Inferior parietal cortex (tissue), 1 donor: ENCODE data around the gene CBX2.

Experiments
- DNase-seq: peaks from one replicate; pipeline ENCODE4 v3.0.0-alpha.2; 2016; ENCODE audit errors: extremely low spot score

Gene CBX2

GRCh38 chr17:79811868-79812352 is 34.0 kb downstream of the CBX2 start:
- DNase-seq = no peak

GRCh38 chr17:79812353-79813258 is 34.7 kb downstream of the CBX2 start:
- no peak for DNase-seq

- no peak for DNase-seq
Measured at GRCh38 chr17:79813297-79814126, 35.6 kb downstream of the CBX2 start.

GRCh38 chr17:79814127-79814973 is 36.4 kb downstream of the CBX2 start:
- no peak for DNase-seq

DNA sequence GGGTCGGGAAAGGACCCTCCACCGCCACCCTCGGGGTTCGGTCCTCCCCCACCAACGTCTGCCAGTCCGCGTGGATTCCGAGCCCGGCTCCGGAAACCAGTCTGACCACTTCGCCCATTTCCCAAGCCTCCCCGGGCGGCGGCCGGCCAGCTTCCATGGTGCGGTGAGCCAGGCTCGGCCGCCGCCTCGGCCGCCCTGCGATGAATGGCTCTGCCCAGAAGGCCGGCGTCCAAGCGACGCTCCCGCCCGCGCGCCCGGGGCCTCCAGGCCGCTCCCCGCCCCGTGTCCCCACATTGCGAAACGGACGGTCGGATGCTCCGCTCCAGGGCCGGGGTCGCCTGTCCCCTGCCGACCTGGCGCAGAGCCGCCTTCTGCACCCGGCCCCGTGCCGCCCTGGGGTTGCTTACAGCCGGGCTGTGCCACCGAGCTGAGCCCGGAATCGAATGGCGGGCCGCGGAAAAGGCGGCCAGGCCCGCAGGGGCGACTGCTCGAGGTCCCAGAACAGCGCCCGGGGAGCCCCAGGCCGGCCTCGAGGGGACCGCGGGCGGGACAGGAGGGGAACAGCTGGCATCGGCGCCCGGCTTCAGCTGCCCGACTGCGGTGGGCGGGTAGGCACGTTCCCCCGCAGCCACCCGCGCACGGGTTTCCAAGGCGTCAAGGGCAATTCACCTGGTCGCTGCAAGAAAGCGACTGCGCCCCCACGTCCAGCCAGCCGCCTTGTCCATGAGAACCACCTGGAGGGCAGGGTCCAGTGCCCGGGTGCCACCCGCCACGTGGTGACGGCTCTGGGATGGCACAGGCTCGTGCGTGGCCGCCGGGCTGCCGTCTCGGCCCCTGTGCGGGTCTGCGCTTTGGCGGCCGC is 37.3 kb downstream of the CBX2 start:
- no peak for DNase-seq

DNA sequence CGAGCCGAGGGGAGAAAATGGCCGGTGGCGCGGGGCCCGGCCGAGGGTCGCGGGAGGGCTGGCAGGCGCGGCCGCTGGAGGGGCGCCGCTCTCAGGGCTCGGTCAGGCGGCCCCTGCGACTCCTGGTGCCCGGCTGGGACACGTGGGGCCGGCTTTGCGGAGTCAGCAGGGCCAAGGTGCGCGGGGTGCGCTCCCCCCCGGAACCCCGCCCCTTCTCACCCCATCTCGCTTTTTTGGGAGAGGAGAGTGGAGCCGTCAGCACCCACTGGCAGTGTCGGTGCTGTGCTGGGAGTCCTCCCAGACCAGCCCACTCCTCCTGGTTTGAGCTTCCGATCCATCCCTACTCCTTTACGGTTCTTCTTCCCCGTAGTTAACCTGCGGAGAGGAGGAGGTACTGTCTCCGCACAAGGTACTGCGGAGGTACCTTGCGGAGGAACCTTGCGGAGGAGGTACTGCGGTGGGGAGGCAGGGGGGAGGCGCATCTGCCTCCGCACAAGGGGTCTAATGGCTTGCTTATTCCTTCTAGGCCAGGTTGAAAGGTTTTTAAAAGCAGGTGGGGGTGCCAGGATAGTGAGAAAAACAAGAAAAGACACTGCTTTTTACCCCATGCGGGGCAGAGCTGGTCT is 38.0 kb downstream of the CBX2 start:
- DNase-seq = no peak

GRCh38 chr17:79818026-79818758 is 40.2 kb downstream of the CBX2 start:
- no peak for DNase-seq

DNA sequence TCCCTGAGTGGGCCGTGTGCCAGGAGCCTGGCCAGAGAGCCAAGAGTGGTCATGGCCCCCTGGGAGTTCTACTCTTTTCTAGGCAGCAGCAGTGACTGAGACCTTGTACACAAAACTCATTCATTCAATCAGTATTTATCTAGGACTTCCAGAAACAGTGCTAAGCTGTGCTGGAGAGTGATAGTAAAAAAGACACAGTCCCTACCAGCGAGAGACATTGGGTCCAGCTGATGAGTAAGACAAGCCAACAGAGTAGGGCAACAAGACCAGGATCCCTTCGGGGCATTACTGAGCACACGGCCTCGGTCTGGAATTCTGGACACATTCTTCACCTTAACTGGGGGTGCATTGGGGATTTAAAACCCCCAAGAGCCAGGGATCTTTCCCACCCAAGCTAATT is 41.1 kb downstream of the CBX2 start:
- DNase-seq = no peak

- no peak for DNase-seq
Measured at GRCh38 chr17:79819534-79820276, 41.8 kb downstream of the CBX2 start.

DNA sequence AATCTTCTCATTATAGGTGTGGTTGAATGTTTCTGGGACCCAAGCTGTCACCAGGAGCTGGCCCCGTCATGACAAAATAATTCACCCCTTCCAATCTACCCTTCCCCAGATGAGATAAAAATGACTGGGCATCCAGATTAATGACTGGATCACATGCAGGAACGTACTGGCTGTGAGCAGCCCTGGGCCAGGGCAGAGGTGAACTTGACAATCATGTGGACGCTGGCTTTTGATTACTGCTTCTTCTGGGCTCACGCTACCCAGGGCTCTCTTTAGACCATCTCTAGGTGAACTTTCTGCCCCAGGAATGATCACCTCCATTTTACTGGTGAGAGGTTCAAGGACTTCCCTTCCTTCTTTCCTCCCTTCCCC is 43.0 kb downstream of the CBX2 start:
- DNase-seq = no peak

DNA sequence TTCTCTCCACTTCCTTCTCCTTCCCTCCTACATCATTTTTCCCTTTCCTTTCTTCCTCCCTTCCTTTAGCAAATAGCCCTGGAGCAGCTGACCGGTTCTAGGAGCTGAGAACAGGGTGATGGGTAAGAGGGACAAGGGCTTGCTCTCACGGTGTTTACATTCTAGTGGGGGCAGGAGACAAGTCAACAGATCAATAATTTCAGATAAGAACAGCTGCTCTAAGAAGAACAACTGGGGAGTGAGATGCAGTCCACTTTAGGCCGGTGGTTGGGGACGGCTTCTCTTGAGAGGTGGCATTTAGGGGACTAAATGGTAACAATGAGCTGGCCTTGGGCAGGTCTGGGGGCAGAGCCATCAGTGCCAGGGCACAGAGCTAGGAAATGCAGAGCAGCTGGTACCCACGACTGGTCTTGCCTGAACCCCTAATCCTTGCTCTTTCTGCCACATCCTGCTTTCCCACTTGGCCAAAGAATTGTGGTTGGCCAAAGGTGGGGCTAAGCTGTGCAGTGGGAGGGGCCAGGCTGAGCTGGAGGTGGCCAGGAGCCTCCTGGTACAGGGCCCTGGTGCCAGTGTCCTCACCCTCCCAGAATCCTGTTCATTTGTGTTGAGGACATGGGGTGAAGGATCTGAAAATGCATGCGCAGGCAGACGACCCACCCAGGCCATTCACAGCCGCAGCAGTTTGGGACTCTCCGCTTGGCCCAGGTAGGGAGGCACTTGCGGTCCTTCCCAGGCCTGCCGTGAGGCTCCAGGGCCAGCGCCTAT is 43.6 kb downstream of the CBX2 start:
- DNase-seq = no peak

- DNase-seq = no peak
Measured at GRCh38 chr17:79822583-79823124, 44.7 kb downstream of the CBX2 start.

GRCh38 chr17:79824234-79824633 is 46.3 kb downstream of the CBX2 start:
- no peak for DNase-seq

- DNase-seq = no peak
Measured at GRCh38 chr17:79824893-79825579, 47.1 kb downstream of the CBX2 start.

DNA sequence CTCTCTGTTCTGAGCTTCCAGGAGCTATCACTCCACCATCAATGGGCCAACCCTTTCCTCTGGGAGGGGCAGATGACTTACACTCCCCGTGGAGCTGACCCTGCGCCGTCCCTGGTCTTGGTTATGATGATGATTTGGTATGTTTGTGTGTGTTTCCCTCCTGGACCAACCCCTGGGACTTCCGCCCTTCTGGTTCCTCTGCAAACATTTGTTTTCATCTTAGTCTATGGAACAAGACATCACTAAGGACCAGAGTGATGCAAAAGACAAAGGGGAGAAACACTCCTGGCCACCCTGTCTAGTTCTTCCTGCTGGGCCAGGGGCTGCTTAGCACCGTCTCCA is 47.6 kb downstream of the CBX2 start:
- DNase-seq = no peak

- no peak for DNase-seq
Measured at GRCh38 chr17:79826204-79826680, 48.3 kb downstream of the CBX2 start.
